GM23248 (cell line): Measurements from ENCODE around the gene TMEM108.

Source experiments
- EZH2 ChIP-seq: fragments of 200-600 bp; sonication (generic); IDR thresholded peaks from 2 replicates; pipeline ENCODE4 v1.6.1; 2018; ENCODE audit warnings: antibody characterized with exemption, mild to moderate bottlenecking; ENCODE audit not compliant: insufficient read depth, poor library complexity, severe bottlenecking
- EZH2phosphoT487 ChIP-seq: fragments of 200-600 bp; sonication (generic); IDR thresholded peaks from 2 replicates; pipeline ENCODE4 v1.6.1; 2018; ENCODE audit warnings: antibody characterized with exemption, moderate library complexity, mild to moderate bottlenecking, low read depth; ENCODE audit not compliant: insufficient read depth

DNA sequence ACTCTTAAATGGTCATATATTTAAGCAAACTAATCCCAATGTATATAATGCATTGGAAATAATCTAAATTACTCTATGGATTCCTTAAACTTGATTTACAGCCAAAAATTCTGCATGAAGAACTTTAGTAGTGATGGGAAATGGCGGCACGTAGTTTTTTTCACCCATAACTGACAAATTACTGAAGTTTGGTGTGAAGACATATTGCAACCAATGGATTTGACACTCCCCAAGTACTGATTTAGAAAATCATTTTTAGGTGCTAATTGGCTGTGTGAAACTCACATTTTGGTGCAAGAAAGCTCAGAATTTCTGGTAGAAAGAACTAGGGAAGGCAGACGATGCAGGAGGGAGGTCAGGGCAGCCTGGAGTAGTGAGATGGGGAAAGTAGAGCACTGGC, 19.3 kb upstream of the TMEM108 start:
- no peak for TF ChIP-seq EZH2
- TF ChIP-seq EZH2phosphoT487: no peak
